HS-5 (cell line): ENCODE data around the gene MAB21L4.

Experiments used
- DNase-seq: peaks from one replicate; pipeline ENCODE4 v3.0.0-alpha.2; 2012; ENCODE audit warnings: low read depth

MAB21L4 gene

DNA sequence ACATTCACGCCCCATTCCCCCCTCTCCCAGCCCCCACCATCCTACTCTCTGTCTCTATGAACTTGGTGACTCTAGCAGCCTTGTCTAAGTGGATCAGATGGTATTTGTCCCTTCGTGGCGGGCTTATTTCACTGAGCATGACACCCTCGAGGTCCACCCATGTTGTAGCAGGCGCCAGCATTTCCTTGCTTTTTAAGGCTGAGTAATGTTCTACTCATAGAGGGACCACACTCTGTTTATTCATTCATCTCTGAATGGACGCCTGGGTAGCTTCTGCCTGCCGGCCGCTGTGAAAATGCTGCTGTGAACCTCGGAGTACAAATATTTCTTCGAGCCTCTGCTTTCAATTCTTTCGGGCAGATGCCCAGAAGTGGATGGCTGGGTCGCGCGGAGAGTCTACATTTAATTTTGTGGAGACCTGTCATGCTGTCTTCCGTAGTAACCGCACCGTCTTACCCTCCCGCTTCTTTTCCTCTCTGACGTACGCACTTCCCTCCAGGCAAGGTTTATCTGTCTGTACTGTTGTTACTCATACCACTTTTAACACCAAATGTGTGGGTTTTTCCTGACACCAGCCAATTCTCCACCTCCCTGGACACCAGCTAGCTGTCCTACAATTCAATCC lies 15.8 kb upstream of the MAB21L4 start:
- no peak for DNase-seq

DNA sequence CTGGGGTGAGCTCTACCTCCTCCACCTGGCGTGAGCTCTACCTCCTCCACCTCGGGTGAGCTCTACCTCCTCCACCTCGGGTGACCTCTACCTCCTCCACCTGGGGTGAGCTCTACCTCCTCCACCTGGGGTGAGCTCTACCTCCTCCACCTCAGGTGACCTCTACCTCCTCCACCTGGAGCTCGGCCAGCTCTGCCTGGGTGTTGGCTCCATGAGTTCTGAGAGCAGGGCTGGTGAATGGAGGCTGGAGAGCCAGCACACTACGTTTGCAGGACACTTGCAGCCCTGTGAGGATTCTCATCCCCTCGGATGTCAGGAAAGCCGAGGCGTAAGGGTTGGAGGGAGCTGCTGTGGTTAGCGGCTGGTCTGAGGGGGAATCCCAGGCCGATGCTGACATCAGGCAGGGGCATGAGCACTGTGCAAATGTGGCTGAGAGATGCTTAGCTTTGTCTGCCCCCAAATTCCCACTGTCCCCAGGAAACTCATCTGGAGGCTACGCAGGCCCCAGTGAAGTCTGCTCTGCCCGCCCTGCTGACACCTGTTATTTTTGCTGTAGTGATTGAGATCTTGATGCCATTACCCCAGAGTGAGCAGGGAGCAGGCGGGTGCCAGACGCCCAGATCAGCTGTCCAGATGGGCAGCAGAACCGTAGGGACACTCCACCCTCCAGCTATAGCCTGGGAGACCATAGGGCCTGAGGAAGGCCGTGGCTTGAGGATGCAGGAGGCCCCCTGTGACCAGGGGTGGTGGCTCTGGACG lies 13.4 kb upstream of the MAB21L4 start:
- DNase-seq, result no peak

DNA sequence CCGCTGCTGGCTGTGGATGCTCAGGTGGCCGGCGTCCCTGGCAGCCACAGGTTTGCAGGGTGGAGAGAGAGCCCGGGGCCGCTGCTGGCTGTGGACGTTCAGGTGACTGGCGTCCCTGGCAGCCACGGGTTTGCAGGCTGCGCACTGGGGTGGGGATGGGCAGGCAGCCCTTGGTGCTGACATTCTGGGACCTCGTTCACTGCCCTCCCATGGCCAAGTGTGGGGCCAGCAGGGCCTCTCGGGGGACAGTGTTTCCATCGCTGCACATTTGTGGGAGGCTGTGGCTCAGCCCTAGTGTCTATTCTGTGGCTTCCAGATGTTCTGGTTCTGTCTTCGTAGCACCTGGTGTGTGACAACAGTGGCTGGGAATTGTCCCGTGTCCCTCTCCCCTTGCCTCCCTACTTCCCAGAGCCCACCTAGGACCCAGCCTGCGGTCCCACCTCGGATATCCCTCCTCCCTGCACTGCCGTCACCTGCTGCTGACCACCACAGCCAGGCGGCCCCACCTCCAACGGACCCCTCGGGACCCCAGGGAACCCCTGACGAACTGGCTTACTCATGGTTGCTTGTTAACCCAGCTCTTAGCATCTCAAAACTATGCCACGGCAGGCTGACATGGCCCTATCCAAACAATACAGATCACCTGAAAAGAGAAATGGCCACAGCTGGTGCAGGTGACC lies 11.1 kb upstream of the MAB21L4 start:
- no peak for DNase-seq

DNA sequence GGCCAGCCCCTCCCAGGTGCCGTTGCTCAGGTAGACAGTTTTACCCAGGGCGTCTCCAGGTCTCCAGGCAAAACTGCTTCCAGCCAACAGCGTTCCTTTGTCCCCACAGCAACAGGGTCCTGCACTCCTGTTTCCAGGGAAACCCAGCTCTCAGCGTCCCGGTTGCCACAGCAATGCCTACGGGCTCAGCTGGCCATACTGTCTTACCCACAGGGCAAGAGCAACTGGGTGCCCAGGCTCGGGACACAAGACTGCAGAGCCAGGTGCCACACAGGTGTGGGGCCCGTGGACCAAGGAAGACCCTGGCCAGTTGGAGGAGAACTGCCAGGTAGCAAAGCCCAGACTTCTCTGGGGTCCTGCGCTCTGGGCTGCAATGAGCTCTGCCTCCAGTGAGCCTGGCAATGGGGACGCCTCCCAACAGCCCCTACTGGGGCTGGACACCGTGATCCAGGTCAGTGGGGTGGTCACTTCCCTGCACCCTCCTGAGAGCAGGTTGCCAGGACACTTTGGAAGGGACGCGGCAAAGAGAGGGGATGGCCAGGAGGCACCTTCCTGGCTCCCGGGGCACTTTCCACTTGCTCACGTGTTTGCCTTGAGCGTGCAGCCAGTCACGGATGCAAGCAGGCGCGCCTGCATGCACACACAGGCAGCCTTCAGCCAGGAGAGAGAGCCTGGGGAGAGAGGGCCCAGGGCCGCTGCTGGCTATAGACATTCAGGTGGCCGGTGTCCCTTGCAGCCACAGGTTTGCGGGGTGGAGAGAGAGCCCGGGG lies 10.4 kb upstream of the MAB21L4 start, which contains the start of gene CROCC2:
Gene CROCC2 (plus strand): TSS at position 196 of the 770 bp plus-strand sequence. CDS start 178 bp downstream, at position 374.
- no peak for DNase-seq

DNA sequence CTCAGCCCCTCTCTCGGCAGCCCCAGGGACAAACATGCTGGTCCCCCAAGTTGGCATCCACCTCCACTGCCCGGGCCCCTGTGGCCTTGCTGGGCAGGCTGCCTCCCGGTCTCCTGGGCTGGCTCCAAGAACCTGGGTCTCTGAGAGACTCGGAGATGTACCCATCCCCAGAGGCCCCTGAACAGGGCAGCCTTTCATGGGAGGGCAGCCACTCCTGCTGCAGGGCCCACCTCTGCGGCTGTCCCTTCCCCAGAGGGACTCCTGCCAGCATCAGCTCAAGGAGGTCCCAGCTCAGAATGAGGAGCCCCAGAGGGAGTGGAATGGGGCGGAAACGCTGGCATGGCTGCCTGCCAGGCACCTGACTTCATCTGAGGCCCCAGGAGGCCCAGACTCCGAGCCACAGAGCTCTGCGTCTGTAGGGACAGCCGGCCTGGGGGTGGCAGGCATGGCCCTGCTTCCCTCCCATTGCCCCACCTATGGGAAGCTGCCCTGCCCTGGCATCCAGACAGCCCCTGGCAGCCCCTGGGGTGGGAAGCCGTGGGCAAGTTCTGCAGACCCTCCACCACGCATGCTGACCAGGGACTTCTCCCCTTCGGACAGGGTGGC lies 9.3 kb upstream of the MAB21L4 start:
- no peak for DNase-seq

DNA sequence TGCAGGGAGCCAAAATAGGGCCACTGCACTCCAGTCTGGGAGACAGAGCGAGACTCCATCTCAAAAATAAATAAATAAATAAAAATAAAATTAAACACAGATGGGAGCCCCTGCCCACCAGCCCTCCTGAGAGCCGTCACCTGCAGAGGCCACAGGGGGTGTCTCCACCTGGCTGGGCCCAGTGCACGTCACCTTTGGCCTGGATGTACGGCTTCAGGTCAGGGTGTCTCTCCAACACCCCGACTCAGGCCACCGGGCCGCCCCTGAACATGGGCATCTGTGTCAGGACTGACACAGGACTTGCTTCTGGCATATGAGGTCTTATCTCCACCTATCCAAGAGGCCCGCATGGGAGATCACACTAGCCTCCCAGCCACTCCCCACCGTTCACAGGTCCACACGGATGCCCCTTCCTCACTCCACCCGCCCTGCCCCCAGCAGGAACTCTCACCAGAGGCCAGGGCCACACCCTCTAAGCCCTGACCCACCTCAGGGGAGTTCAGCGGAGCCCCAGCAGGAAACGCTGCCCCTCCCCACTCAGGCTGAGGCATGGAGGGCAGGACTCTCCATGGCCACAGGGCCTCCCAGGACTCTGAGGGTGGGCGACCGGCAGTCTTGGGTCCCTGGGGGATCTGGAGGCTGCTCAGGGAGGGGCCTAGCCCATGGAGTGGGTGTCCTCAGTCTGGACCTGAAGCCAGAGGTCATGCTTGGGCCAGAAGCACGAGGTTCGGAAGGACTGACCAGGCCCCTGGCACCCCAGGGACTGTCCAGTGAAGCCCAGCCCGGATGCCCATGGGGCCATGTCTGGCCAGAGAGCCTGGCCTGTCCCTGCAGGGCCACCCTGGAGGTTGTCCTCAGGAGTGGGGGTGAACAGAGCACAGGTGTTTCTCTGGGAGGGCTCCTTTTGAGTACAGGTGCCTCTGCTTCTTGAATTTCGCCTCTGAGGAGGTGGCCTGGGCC lies 8.5 kb upstream of the MAB21L4 start:
- DNase-seq, result no peak

DNA sequence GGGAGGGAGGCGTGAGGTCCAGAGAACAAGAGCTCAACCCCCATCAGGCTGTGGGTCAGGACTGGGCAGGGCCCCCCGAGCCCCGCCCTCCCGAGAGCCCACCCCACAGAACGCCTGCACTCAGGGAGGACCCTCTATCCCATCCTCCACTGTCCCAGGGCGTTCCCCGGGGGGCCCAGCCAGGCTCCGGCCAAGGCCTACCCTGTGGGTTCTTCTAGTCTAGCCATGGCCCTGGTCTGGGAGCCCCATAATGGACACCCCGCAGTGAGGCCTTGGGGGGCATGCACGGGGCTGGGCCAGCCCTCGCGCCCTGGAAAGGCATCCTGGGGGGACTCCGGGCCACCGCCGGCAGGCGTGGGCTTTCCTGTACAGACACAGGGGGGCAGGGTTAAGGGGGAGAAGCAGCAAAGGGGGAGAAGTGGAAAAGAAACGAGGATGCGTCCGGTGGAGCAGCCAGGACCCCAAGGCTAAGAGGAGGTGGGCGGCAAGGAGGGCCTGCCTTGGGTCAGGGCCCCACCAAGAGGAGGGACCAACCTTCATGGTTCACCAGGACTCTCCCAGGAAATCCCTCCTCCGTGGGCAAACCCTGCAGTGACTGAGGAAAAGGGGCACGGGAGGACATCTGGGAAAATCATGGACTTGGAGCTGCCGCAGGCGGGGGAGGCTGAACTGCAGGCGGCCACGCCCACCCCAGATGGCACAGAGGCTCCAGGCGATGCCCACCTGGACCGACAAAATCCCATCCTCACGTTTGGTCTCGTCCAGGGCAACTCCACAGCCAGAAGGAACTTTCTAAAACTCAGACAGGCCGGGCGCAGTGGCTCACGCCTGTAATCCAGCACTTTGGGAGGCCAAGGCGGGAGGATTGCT lies 7.5 kb upstream of the MAB21L4 start:
- no peak for DNase-seq

DNA sequence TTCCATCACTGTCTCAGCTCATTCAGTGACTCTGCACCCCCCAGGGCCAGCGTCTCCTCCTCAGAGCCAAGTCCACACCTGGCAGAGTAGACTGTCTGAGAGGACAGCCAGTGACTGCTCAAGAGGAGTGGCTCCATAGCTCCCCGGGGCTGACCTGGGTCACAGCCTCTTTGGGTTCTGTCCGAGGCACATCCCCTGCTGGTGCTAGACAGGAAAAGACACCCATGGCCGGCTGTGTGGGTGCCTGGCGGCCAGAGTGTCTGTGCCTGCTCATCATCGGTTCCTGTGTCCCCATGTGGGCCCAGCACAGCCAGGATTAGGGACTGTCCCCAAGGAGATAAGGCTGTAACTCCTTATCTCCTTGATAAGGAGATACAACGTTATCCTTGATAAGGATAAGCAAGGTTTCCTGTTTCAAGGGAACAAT lies 6.7 kb upstream of the MAB21L4 start:
- DNase-seq, result no peak

DNA sequence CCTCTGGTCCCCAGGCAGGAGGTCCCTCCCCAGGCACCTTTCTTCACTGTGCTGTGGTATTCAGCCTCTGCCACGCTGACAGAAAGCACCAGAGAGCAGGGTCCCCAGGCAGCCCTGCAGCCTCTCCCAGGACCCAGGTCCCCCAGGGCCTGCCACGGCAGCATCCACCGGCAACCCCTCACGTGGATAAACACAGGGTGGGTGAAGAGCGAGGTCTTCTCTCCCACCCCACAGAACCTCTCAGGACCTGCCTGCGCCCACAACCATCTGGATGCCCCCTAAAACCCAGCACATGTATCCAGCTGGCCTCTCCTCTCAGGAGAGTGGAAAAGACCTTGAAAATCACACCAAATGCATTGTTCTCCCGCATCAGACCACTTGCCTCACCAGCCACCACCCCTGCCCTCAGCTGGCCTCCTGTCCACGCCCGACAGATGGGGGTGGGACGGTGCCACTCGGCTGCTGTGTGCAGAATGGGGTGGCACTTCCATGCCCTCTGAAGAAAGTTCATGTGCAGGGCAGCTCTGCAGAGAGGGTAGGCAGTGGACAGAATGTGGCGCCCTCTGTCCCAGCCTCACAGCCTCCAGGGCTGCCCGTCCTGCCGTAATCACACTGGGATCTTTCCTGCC lies 6.1 kb upstream of the MAB21L4 start:
- DNase-seq, result no peak

DNA sequence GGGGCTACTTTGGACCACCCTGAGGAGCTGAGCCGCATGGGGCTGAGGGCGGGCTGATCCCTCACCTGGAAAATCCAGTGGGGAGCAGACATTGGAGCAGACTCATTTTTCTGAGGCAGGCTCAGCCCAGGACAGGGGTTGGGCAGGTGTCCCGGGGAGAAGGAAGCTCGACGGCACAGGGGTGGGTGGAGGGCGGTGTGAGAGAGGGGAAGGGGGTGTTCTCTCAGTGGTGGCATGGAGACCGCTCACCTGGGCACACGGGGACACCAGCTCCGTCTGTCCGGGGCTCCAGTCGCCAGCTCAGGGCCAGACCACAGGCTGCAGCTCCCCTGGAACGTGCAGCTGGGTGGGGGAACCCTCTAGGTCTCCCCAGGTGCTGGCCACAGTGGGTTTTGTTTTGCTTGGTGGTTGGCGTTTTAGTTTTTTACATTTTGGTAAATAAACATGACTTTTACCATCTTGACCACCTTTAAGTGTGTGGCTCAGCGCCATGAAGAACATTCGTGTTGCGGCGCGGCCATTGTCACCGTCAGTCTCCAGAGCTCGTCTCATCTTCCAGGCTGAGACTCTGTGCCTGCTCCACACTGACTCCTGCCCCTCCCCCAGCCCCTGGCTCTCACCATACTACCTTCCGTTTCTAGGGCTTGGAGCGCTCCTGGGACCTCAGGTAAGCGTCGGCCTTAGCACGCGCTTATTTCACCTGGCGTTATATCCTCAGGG lies 4.3 kb upstream of the MAB21L4 start:
- no peak for DNase-seq

DNA sequence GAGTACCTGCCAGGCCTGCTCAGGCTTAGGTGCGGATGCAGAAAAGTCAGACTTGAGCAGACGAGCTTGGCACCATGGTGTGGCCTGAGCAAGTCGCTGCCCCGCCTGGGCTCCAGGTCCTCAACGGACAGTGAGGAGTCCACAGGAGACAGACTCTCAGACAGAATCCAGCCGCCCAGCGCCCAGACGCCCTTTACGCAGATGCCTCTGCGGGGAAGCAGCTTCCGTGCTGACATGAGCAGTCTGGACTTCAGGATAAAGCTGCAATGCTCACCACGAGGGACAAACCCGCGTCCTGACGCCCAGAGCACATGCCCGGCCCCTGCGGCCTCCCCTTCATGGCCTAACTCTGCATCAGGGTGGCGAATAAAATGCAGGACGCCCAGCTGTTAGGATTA lies 3.5 kb upstream of the MAB21L4 start:
- DNase-seq, result no peak

DNA sequence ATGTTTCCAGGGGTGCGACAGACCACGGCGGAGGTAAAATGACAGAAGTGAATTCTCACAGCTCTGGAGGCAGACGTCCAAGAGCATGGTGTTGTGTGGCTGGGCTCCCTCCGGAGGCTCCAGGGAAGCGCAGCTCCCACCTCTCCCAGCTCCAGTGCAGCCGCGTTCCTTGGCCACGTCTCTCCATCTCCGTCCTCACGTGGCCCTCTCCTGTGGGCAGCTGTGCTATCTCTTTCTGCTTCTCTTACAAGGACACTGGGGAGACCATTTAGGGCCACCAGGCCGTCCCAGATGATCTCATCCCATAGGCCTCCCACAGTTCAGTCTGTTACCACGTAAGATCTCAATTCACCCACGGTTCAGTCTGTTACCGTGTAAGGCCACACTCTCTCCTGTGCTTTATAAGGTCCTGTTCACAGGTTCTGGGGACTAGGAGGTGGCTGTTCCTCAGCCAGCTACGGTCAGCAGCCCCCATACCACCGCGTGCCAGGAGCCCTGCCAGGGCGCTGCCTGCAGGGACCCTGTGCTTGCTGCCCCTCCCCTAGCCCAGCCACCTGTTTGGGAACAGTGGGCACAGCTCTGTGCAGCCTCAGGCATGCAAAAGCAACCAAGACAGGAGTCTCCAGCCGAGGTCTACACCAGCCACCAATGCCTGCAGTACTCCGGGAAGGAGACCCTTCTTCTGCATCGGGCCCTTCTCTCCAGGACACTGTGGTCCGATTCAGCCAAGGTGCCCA lies 2.9 kb upstream of the MAB21L4 start:
- no peak for DNase-seq

DNA sequence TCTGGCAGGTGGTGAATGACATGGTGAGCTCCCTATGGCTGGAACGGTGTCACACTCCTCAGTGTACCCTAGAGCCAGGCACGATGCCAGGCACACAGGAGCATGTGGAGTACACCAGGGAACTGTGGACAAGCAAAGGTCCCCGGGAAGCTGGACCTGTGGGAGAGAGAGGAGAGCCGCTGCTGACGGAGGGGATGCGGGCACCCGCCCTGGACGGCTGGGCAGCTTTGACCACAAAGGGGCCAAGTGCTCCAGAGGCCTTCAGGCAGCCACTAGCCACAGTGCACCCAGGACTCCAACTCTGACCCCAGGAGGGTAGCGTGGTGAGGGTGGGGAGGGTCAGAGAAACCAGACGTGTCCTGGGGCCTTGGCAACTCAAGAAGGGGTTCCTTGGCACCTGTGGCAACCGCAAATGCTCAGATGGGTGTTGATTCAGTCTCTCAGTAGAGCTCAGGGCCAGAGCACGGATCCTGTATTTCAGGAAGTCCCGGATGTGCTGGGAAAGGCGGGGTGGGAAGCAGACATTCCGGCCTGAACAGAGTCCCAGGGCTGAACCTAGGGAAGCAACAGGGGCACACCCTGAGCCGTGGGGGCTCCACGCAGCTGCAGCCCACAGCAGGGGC lies 2.3 kb upstream of the MAB21L4 start:
- DNase-seq, result no peak

DNA sequence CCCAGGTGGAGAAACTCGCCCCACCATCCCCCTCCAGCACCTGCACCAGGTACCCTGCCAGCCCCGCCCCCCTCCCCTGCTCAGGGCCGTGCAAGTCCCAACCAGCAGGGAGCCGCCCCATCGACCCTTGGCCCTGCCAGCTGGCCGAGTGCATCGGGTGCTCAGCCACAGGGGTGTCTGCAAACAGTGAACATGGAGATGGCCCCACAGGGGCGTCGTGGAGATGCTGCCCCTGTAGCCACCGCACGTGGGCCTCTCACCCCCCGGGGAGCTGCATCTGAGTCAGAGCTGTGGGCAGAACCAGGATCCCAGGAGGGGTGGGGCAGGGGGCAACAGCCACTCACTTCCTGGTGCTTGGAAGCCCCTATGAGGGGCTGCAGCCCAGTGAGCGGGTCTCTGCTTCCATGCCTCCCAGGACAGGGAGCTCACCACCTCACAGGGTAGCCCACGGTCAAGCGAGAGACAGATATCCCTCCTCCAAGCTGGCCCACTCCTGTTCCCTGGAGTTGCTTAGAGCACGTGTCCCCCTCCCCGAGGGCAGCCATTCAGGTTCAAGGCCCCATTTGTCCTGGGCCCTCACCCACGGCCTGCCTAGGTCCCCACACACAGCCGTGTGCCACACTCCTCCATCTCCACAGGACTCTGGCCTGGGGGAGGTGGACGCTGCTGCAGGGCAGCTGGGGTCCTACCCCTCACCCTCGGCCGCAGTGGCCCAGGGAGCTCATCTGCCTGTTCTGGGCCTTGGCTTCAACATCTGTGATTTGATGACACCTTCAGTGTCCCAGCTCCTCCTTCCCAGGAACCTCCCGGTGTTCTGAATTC lies 1.1 kb upstream of the MAB21L4 start:
- DNase-seq, result no peak

DNA sequence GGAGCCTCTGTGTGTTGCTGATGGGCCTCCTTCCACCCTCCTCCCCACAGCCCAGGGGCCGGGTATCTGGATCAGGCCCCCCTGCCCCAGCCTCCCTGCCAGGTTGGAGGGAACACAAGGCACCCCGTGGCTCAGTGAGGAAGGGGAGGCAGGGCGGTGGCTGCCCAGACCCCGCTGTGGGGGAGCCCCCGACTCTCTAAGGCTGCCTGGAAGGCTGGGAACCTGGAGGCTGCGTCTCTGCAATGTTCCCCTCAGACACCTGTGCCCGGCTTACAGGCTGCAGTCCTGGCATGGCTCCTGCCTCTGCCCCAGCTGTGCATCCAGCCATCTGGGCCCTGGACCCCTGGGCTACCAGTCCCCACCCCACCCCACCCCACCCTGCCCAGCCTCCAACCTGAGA lies 438 bp upstream of the MAB21L4 start:
- DNase-seq, result no peak

DNA sequence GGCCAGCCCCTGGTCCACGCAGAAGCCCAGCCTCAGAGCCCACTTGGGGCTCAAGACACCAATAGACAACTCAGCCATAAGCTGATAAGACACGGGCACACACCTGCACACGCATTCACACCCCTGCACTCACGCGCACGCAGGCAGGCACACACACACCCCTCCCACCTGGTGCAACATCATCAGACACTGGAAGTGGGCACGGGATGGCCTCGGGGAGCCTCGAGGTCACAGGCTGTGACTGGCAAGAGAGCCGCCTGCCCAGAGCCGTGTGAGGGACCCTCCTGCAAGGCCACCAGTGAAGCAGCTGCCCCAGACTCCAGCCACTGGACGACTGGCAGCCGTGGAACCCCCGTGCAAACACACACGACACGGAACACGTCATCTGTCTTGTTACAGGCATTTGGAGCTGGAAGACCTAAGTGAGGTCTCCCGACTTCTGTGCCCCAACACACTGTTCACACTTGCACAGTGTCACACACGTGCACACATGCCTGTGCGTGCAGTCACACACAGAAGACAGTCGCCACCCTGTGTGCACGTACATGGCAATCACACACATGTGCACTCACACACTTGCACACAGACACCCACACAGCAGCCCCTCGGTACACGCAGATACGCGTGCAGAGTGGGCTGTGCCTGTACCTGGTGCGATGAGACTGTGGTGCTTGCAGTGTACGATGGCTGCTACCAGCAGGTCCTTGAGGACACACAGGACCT lies 959 bp downstream of the MAB21L4 start:
- DNase-seq, result no peak
